ENCODE results near the gene FKTN.

DNA sequence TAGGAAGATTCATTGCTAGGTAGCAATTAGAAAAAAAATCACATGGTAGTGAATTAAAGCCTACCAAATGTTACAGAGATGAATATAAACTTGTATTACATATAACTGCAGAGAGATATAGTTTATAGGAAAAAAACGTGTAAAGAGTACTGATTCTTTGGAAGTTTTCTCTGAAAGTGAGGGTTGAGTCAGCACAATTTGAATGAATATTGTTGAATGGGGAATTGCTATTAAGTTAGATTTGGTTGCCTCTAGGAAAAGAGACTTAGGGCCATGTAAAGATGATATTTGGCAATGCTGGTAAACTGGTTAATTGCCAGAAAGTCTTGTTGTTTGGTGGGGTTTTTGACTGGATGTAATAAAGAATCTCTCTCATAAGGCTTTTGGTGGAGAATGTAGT lies 67.2 kb downstream of the FKTN start:
- TF ChIP-seq, protein P1, sequence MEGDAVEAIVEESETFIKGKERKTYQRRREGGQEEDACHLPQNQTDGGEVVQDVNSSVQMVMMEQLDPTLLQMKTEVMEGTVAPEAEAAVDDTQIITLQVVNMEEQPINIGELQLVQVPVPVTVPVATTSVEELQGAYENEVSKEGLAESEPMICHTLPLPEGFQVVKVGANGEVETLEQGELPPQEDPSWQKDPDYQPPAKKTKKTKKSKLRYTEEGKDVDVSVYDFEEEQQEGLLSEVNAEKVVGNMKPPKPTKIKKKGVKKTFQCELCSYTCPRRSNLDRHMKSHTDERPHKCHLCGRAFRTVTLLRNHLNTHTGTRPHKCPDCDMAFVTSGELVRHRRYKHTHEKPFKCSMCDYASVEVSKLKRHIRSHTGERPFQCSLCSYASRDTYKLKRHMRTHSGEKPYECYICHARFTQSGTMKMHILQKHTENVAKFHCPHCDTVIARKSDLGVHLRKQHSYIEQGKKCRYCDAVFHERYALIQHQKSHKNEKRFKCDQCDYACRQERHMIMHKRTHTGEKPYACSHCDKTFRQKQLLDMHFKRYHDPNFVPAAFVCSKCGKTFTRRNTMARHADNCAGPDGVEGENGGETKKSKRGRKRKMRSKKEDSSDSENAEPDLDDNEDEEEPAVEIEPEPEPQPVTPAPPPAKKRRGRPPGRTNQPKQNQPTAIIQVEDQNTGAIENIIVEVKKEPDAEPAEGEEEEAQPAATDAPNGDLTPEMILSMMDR (IDR thresholded peaks at IDR 0.05): no peak
- TF ChIP-seq EZH2 (IDR thresholded peaks at IDR 0.05; ENCODE audit: borderline replicate concordance, insufficient read depth, low read depth, low read length, poor library complexity, severe bottlenecking): no peak
